Measurements from ENCODE around the gene STXBP2.

DNA sequence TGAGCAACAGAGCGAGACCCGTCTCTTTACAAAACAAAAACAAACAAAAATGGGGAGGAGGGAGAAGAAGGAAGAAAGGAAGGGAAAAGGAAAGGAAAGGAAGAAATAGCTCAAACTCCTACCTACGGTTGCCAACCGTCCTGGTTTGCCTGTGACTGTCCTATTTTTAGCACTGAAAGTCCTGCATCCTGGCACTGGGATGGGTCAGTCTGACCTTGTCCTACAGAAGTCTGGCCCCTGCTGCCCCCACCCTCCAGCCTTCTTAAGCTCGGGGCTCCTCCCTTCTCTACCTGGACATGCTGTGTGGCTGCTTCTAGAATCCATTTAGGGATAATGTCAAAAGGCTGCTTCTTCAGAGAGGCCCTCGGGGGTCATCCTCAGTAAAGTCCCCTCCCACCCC, 1.2 kb upstream of the STXBP2 start:
- TF ChIP-seq, protein P1, sequence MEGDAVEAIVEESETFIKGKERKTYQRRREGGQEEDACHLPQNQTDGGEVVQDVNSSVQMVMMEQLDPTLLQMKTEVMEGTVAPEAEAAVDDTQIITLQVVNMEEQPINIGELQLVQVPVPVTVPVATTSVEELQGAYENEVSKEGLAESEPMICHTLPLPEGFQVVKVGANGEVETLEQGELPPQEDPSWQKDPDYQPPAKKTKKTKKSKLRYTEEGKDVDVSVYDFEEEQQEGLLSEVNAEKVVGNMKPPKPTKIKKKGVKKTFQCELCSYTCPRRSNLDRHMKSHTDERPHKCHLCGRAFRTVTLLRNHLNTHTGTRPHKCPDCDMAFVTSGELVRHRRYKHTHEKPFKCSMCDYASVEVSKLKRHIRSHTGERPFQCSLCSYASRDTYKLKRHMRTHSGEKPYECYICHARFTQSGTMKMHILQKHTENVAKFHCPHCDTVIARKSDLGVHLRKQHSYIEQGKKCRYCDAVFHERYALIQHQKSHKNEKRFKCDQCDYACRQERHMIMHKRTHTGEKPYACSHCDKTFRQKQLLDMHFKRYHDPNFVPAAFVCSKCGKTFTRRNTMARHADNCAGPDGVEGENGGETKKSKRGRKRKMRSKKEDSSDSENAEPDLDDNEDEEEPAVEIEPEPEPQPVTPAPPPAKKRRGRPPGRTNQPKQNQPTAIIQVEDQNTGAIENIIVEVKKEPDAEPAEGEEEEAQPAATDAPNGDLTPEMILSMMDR (IDR thresholded peaks at IDR 0.05; ENCODE audit: borderline replicate concordance, extremely low read depth, low read length, poor library complexity, severe bottlenecking): no peak
- TF ChIP-seq EZH2 (IDR thresholded peaks at IDR 0.05; ENCODE audit: borderline replicate concordance, low read depth, low read length, severe bottlenecking): no peak

Measured in DND-41 (cell line).